GM18517 (cell line): Measurements from ENCODE around the gene EHMT1.
"Not testable (repeated sequence)": the region's sequence is repeated elsewhere in the genome, so short reads cannot be mapped to it uniquely, and the experiment has no call there.

ENCODE experiments used
- ATAC-seq: cut with Tn5 transposase; IDR thresholded peaks from one replicate; pipeline ENCODE4 v1.9.1; 2021; ENCODE audit warnings: mild to moderate bottlenecking, moderate library complexity; ENCODE audit not compliant: unreplicated experiment

Gene EHMT1

DNA sequence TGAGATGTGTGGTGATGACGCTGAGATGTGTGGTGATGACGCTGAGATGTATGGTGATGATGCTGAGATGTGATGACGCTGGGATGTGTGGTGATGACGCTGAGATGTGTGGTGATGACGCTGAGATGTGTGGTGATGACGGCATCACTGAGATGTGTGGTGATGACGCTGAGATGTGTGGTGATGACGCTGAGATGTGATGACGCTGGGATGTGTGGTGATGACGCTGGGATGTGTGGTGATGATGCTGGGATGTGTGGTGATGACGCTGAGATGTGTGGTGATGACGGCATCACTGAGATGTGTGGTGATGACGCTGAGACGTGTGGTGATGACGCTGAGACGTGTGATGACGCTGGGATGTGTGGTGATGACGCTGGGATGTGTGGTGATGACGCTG is 161.2 kb downstream of the EHMT1 start:
- not testable (repeated sequence) for ATAC-seq

DNA sequence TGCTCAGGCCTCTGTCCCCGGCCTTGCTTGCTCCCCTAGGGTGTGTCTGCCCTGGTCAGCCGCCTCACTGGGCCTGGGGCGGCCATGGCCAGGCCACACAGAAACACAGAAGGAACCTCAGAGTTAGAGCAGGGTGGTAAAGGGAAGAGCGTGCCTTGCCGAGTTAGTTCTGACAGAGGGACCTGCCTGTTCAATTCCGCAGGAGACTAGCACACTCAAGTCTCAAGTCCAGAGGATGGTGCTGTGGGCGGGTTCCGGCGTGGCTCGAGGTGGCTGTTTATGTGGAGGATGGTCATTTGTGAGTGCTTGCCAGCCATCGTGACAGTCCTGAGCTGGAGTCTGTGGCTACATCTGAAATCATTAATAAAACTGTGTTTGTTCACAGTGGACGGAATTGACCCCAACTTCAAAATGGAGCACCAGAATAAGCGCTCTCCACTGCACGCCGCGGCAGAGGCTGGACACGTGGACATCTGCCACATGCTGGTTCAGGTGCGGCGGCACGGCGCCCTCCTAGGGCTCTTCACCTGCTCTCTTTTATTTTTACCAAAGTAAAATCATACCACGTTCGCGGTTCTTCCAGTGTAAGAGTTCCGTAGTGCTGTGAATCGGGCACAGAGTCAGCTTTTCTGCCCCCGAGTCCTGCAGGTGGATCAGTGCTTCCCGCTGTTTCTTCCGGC is 163.2 kb downstream of the EHMT1 start:
- ATAC-seq = no peak

DNA sequence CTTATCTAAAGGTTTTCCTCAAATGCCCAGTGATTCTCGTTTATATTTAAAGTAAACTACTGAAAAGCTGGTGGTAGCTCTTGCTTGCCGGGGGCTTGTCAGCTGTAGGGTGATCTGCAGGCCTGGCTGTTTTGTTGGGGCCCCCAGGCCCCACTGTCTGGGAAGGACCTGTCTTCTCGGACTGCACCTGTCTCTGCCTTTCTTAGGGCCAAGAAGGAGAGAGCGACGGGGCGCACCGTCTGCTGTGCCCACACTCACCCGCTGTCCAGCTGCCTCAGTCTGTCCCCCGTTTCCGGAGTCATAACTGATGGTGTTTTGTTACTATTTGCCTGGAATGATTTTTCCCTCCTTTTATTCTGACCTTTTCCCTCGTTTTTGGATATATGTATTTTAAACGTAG is 164.7 kb downstream of the EHMT1 start:
- ATAC-seq = no peak

DNA sequence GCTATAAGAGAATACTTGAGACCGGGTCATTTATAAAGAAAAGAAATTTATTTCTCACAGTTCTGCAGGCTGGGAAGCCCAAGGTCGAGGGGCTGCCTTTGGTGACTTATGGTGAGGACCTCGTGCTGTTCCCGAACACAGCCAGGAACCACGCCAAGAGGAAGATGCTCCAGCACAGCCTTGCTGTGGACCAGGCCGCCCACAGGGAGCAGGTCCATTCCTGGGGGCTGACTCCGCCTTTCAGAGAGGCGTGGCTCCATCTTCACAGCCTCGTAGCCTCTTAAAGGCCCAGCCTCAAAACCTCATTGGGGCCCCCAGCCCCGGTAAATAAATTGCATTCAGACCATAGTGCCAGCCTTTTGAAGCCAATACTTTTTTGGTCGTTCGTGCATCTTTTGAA is 165.2 kb downstream of the EHMT1 start:
- ATAC-seq = no peak

DNA sequence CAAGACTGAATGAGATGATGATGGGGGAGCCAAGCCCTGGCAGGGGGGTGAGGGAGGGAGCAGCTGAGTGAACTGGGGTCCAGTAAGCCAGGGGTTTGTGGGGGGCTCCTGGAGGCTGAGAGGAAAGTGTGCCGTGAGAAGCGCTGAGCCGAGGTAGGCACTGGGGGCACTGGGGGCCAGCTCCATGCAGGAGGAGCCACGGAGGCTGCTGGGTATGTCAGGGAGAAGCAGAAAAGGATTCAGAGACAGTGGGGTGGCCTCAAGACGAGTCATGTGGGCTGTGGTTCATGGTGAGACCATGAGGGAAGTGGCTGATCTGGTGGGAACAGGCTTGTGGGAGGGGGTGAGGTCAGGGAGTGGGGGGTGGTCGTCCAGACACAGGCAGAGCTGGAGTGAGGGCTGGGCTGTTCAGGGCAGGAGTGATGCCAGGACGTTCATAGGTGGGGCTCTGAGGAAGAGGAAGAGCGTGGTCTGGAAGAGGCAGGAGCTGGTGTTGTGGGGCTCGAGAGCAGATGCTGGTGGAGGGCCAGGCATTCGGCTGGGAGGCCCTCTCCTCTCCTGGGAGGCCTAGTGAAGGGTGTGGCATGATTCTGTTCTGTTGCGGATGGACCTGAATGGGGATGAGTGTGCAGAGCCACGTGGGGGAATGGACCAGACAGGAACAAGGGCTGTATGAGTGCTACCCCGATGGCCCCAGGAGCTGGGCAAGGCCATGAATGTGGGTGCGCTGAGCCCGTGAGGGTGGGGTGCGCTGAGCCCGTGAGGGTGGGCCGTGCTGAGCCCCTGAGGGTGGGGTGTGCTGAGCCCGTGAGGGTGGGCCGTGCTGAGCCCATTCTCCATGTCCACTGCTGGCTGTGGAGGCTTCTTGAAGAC is 166.1 kb downstream of the EHMT1 start:
- ATAC-seq = no peak

DNA sequence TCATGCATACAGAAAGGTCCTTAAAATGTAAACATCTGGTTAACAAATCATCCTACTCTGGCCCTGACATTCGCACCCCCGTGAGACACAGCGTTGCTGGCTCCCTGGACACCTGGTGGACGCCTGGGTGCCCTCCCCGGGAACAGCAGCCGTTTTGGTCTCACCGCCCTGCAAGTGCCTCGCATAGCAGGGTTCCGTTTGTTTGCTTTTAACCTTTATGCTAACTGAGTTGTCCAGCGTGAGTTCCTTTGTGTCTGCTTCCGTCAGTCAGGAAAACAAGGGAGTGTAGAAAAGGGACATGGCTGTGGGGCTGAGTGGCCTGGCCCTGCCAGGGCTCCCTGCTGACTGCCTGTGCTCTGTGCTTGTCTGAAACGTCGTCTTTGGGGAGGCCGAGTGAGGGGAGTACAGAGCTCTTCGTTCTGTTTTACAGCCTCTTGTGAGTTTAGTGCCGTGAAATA is 166.9 kb downstream of the EHMT1 start:
- ATAC-seq = no peak

DNA sequence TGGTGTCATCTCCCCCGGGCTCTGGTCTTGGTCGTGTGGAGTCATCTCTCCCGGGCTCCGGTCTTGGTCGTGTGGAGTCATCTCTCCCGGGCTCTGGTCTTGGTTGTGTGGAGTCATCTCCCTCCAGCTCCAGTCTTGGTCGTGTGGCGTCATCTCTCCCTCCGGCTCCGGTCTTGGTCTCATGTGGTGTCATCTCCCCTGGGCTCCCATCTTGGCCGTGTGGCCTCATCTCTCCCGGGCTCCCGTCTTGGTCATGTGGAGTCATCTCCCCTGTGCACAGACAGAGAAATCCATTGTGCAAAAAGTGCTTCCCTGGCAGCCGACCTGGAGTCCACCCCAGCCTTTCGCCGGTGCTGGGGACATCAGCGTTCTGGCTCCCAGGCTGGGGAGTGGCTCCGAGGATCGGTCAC is 167.7 kb downstream of the EHMT1 start:
- no peak for ATAC-seq

DNA sequence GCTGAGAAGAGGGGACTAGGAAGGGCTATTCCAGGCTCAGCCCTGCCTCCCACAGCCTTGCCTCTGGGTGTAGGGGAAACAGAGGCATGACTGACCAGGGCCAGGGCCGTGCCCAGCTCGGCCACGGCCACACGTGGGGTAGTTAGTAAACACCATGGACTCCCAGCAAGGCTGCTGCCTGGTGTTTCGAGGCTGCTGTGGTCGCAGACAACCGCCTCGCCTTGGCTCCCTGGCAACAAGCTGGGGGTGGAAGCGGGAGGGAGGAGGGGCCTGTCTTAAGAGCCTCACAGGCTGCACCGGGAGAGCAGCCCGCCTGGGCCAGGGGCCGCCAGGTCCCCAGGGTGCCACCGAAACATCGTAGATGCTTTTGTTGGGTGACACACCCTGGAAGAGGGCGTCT is 168.6 kb downstream of the EHMT1 start:
- no peak for ATAC-seq

DNA sequence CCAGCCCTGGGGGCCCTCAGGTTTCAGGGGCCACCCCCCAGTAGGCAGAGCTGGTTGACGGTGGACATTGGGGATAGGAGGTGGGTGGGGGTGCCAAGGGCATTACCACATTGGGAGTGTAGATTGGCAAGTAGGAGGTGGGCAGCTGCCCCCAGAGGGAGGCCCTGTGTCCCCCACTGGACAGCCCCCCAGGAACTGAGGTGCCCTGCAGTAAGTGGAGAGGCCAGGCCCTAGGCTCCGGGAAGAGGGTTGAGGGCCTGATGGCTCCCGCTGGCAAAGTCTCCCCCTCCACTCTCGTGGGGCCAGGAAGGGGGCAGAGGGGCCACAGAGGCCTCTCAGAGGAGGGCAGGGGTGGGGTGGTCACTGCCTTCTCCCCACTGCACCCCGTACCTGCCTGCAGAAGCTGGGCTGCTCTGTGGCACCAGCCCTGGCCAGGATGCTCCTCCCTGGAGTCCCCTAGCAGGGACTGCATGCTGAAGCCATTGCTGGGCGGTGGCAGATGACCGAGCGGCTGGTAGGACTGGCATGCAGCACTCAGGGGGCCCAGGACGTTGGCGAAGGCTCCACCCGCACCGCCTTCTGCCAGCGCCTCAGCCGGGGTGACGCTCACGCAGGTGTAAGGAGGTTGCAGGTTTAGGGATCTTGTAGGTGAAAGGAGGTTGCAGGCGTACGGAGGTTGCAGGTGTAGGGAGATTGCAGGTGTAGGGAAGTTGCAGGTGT is 169.1 kb downstream of the EHMT1 start:
- no peak for ATAC-seq

DNA sequence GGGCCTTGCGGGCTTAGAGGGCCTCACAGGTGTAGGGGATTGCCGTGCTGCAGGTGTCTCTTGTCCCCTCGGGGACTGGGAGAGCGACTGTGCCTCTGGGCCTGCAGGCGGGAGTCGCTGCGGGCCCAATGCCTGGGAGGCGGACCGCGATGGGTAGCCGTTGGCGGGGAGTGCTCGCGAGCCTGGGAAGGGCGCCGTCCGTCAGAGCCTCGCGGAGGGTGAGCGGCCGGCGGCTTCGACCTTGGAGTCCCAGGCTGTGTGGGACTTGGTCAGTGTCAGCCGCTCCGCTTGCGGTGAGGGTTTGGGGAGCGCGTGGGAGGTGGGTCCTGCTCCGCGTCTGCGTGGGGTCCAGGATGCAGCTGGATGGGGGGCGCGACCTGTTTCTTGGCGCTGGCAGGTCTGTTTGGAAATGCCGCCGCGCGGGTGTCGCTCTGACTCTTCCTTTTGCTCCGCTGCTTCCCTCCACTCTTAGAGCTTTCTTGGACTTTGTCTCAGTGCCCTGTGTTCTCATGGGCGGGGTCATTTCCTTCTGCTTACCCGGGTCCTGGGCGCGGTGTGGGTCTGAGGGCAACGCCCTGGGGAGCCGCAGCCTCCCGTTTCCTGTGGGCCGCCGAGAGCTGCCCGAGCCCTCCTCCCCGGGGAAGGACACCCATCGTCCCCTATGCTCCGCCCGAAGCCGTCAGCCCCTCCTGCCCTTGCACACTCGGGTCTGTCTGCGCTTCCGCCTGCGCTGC is 169.9 kb downstream of the EHMT1 start:
- no peak for ATAC-seq

DNA sequence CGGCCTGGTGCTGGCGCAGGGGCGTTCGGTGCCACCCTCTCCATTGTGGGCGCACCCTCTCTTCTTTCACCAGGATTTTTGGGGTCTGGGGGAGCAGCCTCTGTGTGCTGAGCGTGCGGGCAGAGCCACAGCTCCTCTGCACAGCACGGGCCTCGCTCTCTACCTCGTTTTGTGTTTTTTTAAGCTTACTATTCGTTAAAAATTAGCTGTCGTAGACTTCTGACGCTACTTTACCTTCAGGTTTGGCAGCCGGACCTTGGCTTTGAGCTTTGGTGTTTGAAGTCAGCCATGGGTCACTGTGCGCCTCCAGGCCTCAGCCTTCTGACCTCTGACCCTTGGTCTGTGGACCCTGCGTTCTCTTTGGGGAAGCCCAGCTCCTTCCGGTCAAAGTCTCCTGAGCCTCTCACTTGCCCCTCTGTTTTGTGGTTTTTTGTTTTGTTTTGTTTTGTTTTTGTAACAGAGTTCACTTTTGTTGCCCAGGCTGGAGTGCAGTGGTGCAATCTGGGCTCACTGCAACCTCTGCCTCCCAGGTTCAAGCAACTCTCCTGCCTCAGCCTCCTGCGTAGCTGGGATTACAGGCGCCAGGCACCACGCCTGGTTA is 170.6 kb downstream of the EHMT1 start:
- no peak for ATAC-seq

DNA sequence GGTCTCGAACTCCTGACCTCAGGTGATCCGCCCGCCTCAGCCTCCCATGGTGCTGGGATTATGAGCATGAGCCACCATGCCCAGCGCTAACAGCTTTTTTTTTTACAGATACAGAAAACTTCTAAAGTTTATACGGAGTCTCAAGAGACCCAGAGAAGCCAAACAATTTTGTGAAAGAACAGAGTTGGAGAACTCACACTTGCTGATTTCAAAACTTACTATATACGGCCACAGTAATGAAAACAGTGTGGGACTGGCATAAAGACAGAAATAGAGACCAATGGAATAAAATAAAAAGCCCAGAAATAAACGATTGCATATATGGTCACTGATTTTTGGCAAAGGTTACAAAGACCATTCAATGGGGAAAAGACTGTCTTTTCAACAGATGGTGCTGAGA is 173.1 kb downstream of the EHMT1 start:
- no peak for ATAC-seq

DNA sequence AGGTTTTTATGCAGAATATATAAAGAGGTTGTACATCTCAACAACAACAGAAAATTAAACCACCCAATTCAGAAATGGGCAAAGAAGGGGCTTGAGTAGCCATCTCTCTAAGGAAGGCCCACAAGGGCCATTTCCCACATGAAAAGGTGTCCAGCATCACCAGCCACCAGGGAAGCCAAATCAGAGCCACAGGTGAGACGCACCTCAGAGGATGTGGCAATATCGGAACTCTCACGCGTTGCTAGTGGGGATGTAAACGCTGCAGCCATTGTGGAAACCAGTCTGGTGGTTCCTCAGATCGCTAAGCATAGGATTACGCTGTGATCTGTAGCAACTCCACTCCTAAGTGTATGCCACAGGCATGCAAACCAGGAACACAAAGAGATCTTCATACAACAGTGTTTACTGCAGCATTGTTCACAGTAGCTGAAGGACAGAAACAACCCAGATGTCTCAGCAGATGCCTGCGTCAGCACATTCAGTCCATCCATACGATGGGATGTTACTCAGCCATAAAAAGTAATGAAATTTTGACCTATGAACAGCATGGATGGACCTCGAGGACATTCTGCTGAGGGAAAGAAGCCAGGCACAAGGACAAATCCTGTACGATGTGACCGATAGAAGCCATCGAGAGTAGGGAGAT is 174.5 kb downstream of the EHMT1 start:
- no peak for ATAC-seq

DNA sequence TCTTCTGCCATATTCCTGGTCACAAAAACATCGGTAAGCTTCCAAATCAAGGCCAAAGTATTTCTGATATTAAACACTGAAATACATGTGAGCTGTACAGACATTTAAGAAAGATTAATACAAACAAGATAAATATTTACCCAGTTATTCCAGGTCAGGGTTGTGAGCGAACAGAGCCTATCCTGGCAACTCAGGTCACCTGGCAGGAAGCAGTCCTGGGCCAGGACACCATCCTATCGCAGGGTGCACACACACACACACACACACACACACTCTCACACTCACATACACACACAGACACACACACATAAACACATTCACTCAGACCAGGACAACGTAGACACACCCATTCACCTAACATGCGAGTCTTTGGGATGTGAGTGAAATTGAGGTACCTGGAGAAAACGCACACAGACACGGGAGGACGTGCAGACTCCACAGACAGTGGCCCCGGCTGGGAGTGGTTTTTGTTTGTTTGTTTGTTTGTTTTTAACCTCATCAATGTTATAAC is 176.4 kb downstream of the EHMT1 start:
- no peak for ATAC-seq

DNA sequence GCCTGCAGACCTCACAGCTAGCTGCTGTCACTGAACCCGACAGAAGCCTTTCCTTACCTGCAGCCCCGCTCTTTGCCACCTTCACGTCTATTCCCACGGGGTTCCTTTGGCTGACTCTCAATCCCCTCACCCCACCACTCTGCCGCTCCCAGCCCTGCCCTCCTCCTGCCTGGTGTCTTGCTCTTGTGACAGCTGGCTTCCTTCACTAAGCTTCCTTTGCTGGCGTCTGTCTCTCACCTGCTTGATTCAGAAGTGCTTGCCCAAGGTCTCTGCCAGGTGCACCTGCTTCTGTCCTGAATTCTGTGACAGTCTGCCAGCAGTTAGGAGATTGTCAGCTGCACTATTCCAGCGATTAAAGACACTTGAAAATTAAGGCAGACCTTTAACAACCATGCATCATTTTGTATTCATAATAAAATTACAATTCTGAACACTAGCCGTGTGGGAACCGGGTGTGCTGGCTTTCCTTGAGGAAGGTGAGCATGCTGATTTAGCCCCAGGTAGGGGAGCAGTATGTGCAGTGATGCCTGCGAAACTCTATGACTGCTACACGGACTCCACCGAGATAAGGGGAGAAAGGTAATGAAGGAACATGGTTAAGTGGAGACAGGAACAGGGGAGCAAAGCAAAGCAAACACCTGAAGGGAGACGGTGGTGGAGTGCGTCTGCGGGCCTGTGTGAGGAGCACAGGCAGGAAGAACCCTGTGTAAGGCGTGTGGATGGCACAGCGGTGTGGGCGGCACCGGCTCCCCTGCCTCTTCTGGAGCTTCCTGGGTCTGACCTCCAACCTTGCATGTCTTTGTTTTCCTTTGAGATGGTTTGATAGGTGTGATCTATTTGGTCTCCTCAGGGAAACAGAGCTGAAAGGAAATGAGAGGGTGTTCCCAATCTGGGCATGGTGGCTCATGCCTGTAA is 178.7 kb downstream of the EHMT1 start:
- ATAC-seq = no peak

DNA sequence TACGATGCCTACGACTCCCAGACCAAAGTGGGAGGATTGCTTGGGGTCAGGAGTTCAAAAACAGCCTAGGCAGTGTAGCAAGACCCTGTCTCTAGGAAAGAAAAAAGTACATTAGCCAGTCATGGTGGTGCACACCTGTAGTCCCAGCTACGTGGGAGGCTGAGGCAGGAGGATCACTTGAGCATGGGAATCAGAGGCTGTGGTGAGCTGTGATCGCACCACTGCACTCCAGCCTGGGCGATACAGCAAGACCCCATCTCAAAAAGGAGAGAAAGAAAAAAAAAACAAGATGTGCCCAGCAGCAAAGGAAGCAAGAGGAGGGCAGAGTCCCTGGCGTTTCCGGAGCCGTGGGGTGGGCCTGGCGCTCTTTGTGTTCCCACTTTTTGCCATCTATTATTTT is 179.3 kb downstream of the EHMT1 start:
- no peak for ATAC-seq

DNA sequence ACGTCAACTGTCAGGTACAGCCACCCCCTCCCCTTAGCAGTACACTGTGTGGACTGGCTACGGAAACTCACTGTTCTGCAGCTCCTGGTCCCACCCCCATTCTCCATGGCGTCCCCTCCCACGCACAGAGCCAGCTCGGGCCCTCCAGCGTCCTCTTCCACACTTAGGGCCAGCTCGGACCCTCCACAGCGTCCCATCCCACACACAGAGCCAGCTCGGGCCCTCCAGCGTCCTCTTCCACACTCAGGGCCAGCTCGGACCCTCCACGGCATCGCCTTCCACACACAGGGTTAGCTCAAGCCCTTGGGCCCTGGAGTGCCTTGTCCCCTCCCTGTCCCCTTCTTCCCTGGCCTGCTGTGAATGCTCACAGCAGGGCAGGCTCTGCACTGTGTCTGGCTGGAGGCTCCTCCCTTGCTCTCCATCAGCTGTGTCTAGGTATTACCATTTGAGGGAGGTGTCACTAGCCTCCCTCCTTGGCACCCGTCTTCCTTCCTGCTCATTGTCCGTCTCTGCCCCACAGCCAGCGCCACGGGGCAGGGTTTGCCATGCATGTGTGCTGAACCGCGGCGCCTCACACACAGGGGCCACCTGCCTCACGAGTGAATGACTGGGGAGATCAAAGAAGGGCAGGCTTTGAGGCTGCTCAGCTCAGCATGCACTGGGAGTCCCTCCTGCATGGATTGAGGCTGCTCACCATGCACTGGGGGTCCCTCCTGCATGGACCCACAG is 180.3 kb downstream of the EHMT1 start:
- ATAC-seq = no peak

DNA sequence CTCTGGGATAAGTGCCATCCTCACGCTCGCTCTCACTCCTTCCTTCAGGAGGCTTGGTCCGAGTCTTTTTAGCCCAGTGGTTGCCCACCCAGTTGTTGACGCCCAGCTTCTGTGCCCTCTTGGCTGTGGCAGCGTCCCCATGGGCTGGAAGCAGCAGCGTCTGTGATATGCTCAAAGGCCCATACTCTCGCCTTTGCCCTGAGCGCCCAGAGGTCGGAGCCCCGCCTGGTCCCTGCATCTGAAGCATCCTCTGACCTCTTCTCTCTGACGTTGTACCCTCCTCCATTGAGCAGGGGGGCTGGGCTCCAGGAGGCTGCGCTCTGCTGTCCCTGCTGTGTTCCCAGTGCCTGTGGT is 180.8 kb downstream of the EHMT1 start:
- ATAC-seq = no peak
